RWPE2 (cell line): ENCODE data around the gene FBXL17.

Experiments used
- ATAC-seq: fragments of 200-7000 bp; cut with Tn5 transposase; 3 replicates; pipeline ENCODE4 v1.9.1; 2021; ENCODE audit warnings: low read depth
- DNase-seq: peaks from one replicate; pipeline ENCODE4 v3.0.0-alpha.2; 2020; ENCODE audit warnings: low spot score
- H3K27ac ChIP-seq: fragments of 450-650 bp; 2 replicates; pipeline ENCODE4 v1.5.1; 2017; ENCODE audit warnings: mild to moderate bottlenecking; ENCODE audit not compliant: poor library complexity, severe bottlenecking
- H3K27me3 ChIP-seq: fragments of 250-450 bp; sonication (Bioruptor Pico); 2 replicates; pipeline ENCODE4 v1.5.1; 2021; ENCODE audit warnings: mild to moderate bottlenecking, moderate library complexity; ENCODE audit not compliant: insufficient read depth, poor library complexity, severe bottlenecking
- H3K36me3 ChIP-seq: fragments of 250-450 bp; sonication (Bioruptor Pico); 2 replicates; pipeline ENCODE4 v1.5.1; 2020; ENCODE audit warnings: low read depth, mild to moderate bottlenecking, moderate library complexity
- H3K4me1 ChIP-seq: fragments of 250-450 bp; sonication (Bioruptor Pico); 2 replicates; pipeline ENCODE4 v1.5.1; 2021; ENCODE audit warnings: mild to moderate bottlenecking, moderate library complexity; ENCODE audit not compliant: insufficient read depth, poor library complexity, severe bottlenecking
- H3K4me3 ChIP-seq: fragments of 250-450 bp; sonication (Bioruptor Pico); 2 replicates; pipeline ENCODE4 v1.5.1; 2021; ENCODE audit warnings: mild to moderate bottlenecking, moderate library complexity; ENCODE audit not compliant: severe bottlenecking
- H3K9me3 ChIP-seq: fragments of 250-450 bp; sonication (Bioruptor Pico); 2 replicates; pipeline ENCODE4 v1.5.1; 2021; ENCODE audit warnings: mild to moderate bottlenecking, moderate library complexity; ENCODE audit not compliant: severe bottlenecking
- CTCF ChIP-seq: fragments of 450-650 bp; IDR thresholded peaks from one replicate; pipeline ENCODE4 v1.5.1; 2017; ENCODE audit warnings: mild to moderate bottlenecking, moderate library complexity; ENCODE audit not compliant: poor library complexity, severe bottlenecking

The FBXL17 gene

GRCh38 chr5:107926121-107926520, 455.8 kb downstream of the FBXL17 start:
- Histone ChIP-seq H3K9me3 (no peaks in the 10 kb centered on the region), H3K27me3 (no peaks in the 10 kb centered on the region), H3K36me3 (no peaks in the 10 kb centered on the region), H3K4me3 (no peak overlapping the region), H3K4me1 (no peaks in the 10 kb centered on the region), H3K27ac (no peak overlapping the region)
- DNase-seq (no peak), ATAC-seq (no peak)
- TF ChIP-seq CTCF: no peak

- Histone ChIP-seq H3K36me3 (no peaks in the 10 kb centered on the region), H3K9me3 (no peaks in the 10 kb centered on the region), H3K4me3 (no peak overlapping the region), H3K27ac (no peak overlapping the region), H3K4me1 (no peaks in the 10 kb centered on the region), H3K27me3 (no peaks in the 10 kb centered on the region)
- DNase-seq (no peak), ATAC-seq (no peak)
- no peak for TF ChIP-seq CTCF
Observed at GRCh38 chr5:107925200-107925599, 456.7 kb downstream of the FBXL17 start.

GRCh38 chr5:107919969-107920368, 461.9 kb downstream of the FBXL17 start:
- Histone ChIP-seq H3K4me3 (no peak overlapping the region), H3K36me3 (no peaks in the 10 kb centered on the region), H3K27ac (no peak overlapping the region), H3K27me3 (no peaks in the 10 kb centered on the region), H3K4me1 (no peaks in the 10 kb centered on the region), H3K9me3 (no peaks in the 10 kb centered on the region)
- ATAC-seq: no peak
- DNase-seq: no peak
- no peak for TF ChIP-seq CTCF

- no peak for ATAC-seq
- Histone ChIP-seq H3K9me3 (no peaks in the 10 kb centered on the region), H3K27me3 (no peaks in the 10 kb centered on the region), H3K4me1 (no peaks in the 10 kb centered on the region), H3K27ac (no peak overlapping the region), H3K4me3 (no peak overlapping the region), H3K36me3 (no peaks in the 10 kb centered on the region)
- TF ChIP-seq CTCF: no peak
- no peak for DNase-seq
Observed at GRCh38 chr5:107919361-107919760, 462.5 kb downstream of the FBXL17 start.

- no peak for TF ChIP-seq CTCF
- no peaks in the 10 kb centered on the region for H3K4me1 ChIP-seq
- no peak overlapping the region for H3K4me3 ChIP-seq
- H3K9me3 ChIP-seq: no peaks in the 10 kb centered on the region
- no peaks in the 10 kb centered on the region for H3K36me3 ChIP-seq
- no peak overlapping the region for H3K27ac ChIP-seq
- ATAC-seq (no peak; the same call in 2 of the 3 replicates), DNase-seq (no peak)
- H3K27me3 ChIP-seq: no peaks in the 10 kb centered on the region
Observed at GRCh38 chr5:107917983-107918382, 463.9 kb downstream of the FBXL17 start.
